ENCODE results near the gene ODAD4.

DNA sequence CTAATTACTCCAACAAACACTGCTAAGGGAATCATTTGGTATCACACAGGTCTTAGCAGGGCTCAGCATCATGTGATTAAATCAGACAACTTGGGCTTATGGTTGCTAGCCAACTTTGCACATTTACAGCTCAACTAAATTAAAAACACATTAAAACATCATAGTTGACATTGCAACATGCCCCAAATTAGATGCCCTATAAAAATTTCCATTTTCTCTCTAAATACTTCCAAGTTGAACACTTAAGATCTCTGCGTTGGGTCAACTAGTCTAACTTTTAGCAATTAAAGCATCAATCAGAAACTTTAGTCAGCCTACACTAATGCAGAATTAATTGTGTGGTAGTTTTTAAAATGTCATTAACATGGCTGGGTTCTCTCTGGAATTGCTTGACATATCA, 74.7 kb downstream of the ODAD4 start:
- TF ChIP-seq CTCF (conservative IDR thresholded peaks at IDR 0.05; ENCODE audit: low read depth, low read length) (no peak), BHLHE40 (IDR thresholded peaks at IDR 0.05; ENCODE audit: low read depth, low read length) (no peak), RAD21 (IDR thresholded peaks at IDR 0.05; ENCODE audit: low read length) (no peak), POLR2A (IDR thresholded peaks at IDR 0.05; ENCODE audit: low read depth, low read length) (no peak), RFX5 (IDR thresholded peaks at IDR 0.05; ENCODE audit: low read depth, low read length) (no peak)
